ENCODE data around the gene LTA4H.
"Not testable (repeated sequence)": the region's sequence is repeated elsewhere in the genome, so short reads cannot be mapped to it uniquely, and the experiment has no call there.

The LTA4H gene

DNA sequence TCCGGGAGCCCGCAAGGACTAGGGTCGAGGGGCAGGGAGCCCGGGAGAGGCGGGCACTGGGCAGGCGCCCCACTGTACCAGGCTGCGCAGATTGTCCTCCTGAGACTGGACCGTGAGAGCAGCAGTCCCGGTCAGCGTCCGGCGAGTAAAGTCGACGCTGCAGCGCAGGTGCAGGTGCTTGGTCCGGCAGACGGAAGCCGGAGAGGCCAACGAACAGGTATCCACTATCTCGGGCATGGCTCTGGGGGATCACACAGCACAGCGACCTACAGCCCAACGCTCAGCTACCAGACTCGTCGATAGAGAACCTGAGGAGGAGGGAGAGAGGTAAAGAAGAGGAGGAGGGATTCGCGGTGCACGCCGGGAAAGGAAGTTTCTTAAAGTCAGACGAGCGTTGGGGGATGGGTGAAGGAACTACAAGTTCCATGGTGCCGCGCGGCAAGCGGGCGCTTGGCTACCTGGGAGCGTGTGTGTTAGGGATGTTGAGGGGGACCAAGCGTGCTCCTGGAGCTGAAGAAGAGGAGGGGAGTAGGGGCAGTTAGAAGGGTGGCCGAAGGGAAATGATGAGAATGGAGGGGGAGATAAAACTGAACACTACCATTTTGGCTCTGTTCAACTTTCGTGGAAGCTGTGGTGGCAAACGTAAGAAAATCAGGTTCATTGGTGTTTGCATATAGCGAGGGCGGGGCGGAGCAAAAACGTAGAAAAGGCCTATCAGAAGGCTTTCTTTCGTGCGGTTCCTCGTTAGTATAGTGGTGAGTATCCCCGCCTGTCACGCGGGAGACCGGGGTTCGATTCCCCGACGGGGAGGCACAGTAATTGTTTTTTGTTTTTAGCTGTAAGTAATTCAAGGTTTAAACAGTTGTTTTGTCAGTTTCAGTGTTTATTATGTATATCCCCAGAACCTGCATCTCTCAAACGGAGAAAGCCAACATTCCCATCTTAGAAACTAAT lies at the start of gene LTA4H:
Gene LTA4H (minus strand): TSS at position 305 of the 954 bp plus-strand sequence. CDS start 68 bp downstream, at position 237.
- DNase-seq (ENCODE audit: low spot score): peak; percentile 99

DNA sequence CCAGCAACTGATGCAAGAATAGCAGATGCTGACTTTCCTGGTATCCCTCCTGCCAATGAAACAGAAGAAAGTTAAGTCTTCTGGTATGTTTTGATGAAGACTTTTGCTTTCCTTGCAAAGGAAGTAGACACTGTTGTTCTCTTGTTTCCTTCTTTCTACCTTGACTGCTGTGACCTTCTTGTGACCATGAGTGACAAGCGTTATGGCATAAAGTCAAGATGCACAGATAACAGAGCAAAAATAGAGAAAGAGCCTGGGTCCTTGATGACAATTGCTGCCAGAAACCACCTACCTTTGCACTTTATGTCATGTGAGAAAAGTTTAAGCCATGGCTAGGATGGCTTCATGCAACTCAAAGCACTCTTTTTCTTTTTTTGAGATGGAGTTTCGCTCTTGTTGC lies 49.2 kb upstream of the LTA4H start:
- DNase-seq (ENCODE audit: low spot score): no peak

DNA sequence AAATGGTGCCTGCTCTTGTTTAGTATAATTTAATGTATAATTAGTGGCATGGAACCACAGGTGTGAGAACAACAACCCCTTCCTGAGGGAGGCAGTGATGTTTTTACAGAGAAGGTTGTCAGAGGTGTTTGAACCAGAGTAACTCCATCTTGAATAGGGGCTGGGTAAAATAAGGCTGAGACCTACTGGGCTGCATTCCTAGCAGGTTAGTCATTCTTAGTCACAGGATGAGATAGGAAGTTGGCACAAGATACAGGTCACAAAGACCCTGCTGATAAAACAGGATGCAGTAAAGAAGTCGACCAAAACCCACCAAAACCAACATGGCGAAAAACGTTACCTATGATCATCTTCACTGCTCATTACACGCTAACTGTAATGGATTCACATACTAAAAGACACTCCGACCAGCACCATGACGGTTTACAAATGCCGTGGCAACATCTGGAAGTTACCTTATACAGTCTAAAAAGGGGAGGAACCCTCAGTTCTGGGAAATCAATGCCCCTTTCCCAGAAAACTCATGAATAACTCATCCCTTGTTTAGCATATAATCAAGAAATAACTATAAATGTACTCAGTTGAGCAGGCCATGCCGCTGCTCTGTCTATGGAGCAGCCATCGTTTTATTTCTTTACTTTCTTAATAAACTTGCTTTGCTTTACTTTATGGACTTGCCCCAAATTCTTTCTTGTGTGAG lies 47.8 kb upstream of the LTA4H start:
- peak; percentile 34 for DNase-seq (ENCODE audit: low spot score)

DNA sequence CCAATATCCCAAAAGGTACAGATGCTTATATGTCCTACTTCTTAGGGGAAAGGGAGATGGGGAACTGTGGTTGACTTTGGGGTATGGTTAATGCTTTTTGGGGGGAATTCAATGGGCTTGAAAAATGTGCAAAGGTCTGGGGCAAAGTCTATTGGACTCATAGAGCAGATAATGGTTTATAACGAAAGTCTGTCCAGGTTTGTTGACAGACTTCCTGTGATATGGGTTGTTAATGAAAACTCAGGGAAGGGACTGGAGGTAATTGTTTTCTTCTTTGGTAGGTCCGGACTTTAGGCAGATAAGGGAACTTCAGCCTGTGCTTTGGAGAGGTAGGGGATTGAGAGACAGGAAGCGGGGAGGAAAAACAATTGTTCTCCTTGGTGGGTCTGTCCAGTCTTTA lies 46.2 kb upstream of the LTA4H start:
- DNase-seq (ENCODE audit: low spot score): no peak

DNA sequence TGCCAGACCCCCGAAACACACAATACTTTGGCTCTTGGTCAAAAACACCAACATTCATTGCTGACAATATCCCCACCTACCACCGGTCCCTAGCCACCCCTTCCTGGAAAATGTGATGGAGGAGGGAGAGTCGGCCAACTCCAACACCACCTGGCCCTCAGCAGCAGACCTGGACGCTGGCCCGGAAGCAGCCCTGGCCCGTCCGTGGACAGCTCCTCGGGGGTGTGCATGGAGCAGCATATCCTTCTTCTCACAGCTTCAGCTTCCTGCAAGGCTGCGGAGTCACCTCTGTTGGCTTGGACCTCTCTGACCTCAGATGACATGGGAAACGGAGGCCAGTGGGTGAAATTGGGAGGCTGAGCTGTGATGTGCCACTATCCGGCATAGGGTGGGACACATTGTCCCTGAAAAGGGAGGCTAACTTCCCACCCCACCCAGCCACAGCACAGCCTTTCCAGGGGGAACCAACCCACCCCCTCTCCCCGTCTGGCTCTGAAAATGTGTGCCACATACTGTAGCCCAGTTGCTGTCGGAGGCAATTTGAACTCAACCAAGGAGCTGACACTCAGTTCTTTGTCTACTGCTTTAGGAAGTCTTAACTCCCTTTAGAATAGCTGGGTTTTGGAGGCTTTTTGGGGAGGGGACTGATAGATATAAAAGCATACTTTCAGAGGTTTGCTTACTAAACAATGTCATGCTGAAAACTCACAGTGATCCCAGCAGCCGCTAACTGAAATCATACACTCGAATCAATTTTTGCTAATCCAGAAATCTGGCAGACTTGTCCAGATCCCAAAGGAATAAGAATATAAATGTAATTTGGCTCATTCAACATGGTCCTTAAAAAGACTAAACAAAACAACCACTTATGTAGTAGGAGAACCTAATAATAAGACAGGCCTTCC lies 43.1 kb upstream of the LTA4H start:
- DNase-seq (ENCODE audit: low spot score): no peak

DNA sequence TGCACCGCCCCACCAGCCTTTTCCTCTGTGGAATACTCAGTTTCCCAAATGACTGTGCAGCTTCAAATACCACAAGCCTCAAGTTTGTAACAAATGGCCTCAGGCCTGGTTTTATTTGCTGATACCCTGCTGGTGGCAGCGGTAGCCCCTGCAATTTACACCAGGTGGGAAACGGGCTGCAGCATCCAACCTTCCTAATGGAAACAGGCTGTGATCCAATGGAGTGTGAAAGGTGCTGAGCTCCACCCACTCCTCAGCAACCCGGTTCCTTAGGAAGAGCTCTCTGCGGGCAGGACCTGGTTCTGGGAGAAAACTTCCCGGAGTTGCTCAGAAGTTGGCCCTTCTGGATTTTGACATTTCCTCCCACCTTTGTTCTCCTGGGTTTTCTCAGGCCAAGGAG lies 41.7 kb upstream of the LTA4H start:
- no peak for DNase-seq (ENCODE audit: low spot score)

DNA sequence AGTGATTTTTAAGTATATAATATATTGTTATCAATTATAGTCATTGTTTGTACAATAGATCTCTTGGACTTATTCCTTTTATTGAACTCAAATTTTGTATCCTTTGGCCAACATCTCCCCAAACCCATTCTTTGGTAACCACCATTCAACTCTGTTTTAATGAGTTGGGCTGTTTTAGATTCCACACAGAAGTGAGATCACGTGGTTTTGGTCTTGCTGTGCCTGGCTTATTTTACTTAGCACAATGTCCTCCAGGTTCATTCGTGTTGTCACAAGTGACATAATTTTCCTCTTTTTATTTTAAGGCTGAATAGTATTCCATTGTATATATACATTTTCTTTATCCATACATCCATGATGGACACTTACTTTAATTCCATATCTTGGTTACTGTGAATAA lies 40.2 kb upstream of the LTA4H start:
- DNase-seq (ENCODE audit: low spot score): no peak

DNA sequence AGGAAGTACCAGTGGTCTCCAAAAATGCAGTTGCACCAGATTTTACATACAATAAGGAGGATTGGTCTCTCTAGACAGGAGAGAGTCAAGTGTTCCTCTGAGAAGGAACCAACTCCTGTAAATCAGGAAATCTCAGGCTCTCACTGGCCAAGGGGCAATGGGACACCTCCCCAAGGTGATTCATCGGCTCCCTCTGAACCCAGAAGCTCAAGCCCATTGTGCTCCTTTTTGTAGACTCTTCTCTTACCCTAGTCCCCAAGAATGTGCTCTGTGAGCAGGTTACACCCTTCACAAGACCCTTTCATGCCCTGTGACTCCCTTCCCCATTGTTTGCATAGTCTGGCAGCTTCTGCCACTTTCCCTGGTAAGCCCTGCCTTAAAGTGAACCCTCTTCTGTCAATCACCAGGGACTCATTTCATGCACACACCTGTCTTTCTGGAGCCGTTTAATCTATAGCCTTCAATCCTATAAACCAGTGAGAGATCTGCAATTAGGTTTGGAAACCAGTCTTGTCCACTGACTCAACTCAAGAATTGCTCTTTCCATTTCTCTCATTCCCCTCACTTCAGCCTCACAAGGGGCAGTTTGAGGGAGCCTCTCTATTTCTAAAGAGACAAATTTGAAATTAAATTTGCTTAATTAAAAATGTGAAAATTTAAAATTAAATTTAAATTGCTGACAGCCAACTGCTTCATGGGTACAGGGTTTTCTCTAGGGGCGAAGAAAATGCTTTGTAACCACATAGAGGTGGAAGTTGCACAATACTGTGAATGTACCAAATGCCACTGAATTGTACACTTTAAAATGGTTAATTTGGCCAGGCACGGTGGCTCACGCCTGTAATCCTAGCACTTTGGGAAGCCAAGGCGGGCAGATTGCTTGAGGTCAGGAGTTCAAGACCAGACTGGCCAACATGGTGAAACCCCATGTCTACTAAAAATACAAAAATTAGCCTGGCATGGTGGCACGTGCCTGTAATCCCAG lies 38.3 kb upstream of the LTA4H start:
- DNase-seq (ENCODE audit: low spot score): peak; percentile 68

DNA sequence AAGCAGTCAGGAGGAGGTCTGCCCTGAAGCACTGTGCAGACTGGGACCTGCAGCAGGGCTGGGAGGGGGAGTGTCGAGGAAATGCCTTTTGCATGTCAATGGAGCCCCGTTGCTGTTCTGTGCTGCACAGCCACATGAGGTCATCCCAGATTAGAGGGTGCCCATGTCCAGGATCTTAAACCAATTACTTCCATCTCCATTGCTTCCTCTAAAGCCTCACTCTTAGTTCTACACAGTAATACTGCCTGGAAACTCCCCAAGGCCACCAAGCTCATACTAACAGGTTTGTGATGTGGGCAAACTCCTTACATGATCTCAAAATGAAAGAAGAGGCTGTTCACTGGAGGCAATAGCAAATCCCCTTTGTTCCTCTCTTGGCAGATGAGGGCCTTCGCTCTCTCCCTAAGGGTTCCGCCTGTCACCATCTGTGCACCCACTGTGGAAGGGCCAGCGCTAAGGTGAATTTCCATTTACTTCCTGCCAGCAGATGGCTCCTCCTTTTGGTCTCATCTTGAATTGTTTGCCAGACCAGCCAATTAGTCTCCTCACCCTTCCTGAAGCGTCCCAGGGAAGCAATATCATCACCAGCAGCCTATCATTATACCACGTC lies 35.4 kb upstream of the LTA4H start:
- peak; percentile 37 for DNase-seq (ENCODE audit: low spot score)

DNA sequence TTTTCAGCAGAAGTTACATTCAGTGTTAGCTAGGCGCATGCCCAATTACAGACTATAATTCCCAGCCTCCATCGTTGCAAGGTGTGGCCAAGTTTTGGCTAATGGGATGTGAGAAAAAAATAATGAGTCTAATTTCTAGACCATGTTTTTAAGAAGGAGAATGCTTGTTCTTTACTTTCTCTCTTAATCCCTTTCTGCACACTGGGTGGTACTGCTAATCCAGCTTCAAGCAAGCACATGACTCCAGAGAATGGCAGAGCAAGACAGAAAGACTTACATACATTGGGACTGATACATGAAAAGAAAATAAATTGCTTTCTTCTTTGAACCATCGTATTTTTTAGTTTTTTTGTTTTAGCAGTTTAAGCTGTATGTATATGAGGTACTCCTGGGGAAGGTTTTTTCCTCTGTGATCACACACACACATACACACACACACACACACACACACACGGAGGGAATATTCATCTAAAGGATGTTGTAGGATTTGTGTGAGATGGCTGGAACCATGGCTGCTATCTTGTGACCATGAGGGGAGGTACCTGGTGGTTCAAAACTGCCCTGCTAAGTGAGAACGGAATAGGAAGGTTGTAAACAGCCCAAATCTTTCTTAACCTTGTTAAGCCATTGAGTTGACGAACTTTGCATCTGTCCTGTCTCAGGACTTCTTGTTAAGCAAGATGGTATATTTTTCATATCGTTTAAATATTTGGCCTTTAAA lies 34.3 kb upstream of the LTA4H start:
- DNase-seq (ENCODE audit: low spot score): no peak

DNA sequence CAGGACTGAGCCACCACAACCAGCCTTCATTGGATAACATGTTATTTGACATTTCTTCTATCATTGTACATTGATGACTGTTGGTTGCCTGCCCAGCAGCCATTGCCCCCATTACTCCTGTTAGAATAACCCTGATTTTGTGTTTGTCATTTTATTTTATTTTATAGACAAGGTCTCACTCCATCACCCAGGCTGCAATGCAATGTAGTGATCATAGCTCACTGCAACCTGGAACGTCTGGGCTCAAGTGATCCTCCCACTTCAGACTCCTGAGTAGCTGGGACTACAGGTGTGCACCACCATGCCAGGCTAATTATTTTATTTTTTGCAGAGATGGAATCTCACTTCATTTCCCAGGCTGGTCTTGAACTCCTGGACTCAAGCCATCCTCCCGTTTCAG lies 33.2 kb upstream of the LTA4H start:
- DNase-seq (ENCODE audit: low spot score): no peak

DNA sequence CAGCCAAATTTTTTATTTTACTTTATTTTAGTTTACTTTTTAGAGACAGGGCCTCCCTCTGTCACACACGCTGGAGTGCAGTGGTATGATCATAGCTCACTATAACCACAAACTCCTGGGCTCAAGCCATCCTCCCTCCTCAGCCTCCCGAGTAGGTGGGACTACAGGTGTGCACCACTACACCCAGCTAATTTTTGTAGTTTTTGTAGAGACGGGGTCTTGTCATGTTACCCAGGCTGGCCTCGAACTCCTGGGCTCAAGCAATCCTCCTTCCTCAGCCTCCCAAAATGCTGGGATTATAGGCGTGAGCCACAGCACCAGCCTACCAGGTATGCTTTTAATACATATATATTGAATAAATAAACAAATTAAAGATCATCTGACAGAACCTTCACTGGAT lies 32.7 kb upstream of the LTA4H start:
- DNase-seq (ENCODE audit: low spot score): no peak

DNA sequence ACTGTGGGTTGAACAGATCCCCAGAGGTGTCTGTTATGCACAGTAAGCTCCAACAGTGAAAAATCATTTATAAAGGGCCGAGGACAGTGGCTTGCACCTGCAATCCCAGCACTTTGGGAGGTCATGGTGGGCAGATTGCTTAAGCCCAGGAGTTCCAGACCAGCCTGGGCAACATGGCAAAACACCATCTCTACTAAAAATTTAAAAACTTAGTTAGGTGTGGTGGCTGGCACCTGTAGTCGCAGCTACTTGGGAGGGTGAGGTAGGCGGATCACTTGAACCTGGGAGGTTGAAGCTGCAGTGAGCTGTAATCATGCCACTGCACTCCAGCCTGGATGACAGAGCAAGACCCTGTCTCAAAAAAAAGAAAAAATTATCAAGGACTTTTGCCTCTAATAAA lies 30.4 kb upstream of the LTA4H start:
- DNase-seq (ENCODE audit: low spot score): not testable (repeated sequence)

DNA sequence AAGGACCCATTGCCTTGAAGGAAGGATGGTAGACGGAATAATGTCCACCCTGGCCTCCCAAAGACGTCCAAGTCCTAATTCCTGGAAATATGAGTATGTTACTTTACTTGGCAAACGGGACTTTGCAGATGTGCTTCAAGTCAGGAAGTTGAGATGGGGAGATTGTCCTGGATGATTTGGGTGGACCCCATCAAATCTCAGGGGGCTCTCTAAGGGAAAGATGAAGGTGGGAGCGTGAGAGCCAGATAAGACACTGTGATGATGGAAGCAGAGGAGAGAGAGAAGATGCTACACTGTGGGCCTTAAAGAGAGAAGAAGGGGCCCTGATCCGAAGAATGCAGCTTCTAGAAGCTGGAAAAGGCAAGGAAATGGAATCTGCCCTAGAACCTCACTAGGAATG lies 29.6 kb upstream of the LTA4H start:
- no peak for DNase-seq (ENCODE audit: low spot score)

DNA sequence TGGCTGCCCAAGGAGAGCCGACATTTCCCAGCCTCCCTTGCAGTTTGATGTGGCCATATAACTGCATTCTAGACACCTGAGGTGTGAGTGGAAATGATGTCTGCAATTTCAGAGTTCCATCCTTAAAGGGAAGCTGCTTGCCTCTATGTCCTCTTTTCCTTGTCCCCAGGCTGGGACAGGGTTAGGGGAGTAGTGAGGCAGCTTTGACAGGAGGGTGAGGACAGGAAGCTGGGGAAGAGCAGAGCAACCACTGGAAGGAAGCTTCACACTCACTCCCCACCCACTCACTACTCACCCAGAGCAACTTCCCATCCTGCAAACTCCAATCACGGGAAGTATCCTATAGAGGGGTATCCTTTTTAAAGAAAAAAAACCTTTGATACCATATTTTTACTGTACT lies 28.9 kb upstream of the LTA4H start:
- no peak for DNase-seq (ENCODE audit: low spot score)

DNA sequence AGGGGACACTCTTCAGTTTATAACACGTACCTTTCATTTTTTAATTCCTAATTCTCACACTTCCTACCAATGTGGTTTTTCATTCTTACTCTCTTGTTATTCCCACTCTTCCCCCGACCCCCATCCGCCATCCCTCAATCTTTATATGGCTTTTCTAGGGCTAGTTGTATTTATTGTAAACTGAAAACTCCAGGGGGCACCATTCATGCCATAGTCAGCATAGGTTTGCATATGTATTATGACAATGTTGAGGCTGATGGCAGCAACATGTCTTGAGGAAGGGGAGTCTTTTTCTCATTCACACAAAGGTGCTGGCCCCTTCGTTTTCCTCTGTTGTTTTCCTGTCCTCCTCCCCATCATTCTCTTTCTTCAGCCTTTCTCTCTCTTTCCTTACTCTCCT lies 27.7 kb upstream of the LTA4H start:
- no peak for DNase-seq (ENCODE audit: low spot score)

DNA sequence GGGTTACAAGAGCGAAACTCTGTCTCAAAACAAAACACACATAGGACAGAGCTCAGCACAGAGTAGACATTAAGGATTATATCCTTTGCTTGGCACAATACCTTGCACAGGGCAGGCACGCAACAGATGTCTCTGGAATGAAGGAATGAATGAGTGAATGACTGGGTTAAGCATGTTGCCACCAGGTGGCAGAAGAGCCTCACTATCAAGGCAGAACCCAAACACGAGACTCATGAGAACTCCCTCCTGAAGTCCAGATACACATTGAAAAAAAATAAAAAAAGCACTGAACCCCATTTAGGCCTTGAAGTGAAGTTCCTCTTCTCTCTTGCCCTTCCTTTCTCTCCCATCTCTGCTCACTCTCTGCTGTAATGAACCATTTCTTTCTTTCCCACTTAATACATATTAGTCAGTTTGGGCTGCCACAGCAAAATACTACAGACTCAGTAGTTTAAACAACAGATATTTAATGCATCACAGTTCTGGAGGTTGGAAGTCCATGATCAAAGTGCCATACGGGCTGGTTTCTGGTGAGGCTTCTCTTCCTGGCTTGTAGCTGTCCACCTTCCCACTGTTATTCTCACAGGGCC lies 26.6 kb upstream of the LTA4H start:
- peak; percentile 79 for DNase-seq (ENCODE audit: low spot score)

DNA sequence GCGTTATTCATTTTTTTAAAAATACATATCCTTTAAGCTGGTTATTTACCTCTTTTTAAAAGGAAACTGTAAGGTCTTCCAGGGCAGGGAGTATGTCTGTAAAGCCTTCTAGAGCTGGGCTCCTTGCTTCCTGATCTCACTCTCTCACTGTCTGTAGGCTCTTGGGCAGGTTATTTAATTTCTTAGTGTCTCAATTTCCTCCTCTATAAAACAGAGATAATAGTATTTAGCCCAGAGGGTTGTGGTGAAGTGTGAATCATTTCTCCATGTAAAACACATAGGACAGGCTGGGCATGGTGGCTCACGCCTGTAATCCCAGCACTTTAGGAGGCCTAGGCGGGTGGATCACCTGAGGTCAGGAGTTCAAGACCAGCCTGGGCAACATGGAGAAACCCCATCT lies 25.9 kb upstream of the LTA4H start:
- no peak for DNase-seq (ENCODE audit: low spot score)

DNA sequence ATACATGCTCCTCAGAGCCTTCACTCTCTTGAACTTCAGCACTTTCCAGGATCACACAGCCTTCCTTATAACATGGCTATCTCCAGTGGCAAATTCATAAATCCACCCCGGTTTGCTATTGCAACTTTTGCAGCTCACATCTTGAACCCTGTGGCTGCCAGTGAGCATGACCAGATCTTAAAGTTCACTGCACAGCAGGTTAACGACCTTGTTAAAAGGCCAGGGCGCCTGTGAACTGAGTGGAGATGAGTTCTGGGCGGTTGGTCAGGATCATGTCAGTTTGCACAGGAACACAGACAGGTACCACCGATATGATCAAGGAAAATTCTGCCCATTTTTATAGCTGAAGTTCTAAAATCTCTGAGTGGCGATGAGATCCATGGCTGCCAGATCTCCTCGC lies 24.7 kb upstream of the LTA4H start:
- DNase-seq (ENCODE audit: low spot score): no peak

Measured in kidney tubule cell (primary cell).